K562 (cell line): ENCODE results near the gene USP10. TPM values are rescaled to one million over a fixed set of nuclear protein-coding genes. Genes with fewer than 3 reads are reported as not detected.

ENCODE experiments used
- ASH1L ChIP-seq: fragments of 450-650 bp; IDR thresholded peaks from 2 replicates; pipeline ENCODE4 v1.6.1; 2018; ENCODE audit warnings: borderline replicate concordance, mild to moderate bottlenecking, low read depth; ENCODE audit not compliant: partially characterized antibody
- CBX3 ChIP-seq, 2 experiments: IDR thresholded peaks; 1 replicate in 1 of 2; 2 replicates in 1 of 2; pipeline ENCODE4 v1.6.1; 2012; ENCODE audit warnings: inconsistent platforms in 2 of 2, low read length in 2 of 2, borderline replicate concordance in 1 of 2, control low read depth in 1 of 2
- CREBBP ChIP-seq: IDR thresholded peaks from one replicate; pipeline ENCODE4 v1.6.1; 2012; ENCODE audit warnings: low read depth, mild to moderate bottlenecking, control low read depth, inconsistent platforms, low read length
- ELF2 ChIP-seq: fragments of 250-450 bp; sonication (Bioruptor Pico); IDR thresholded peaks from 2 replicates; pipeline ENCODE4 v1.5.0; 2021; ENCODE audit warnings: mild to moderate bottlenecking
- EP300 ChIP-seq: IDR thresholded peaks from 2 replicates; pipeline ENCODE4 v1.6.1; 2012; ENCODE audit warnings: low read length, improper control_type of control experiment
- EP400 ChIP-seq: fragments of 450-650 bp; IDR thresholded peaks from 2 replicates; pipeline ENCODE4 v1.6.1; 2017; ENCODE audit warnings: antibody characterized with exemption, mild to moderate bottlenecking, moderate library complexity
- FOXM1 ChIP-seq, 2 experiments: fragments of 450-650 bp in 1 of 2; sonication (generic) in 1 of 2; formaldehyde crosslinking in 1 of 2; IDR thresholded peaks; 2 replicates each; pipeline versions ENCODE4 v1.6.1 to v1.9.0; 2017 to 2022; ENCODE audit warnings: low read depth in 2 of 2, mild to moderate bottlenecking in 2 of 2, missing genetic modification reagents in 1 of 2, moderate library complexity in 1 of 2
- KDM1A ChIP-seq, 2 experiments: fragments of 450-650 bp; IDR thresholded peaks; 2 replicates each; pipeline ENCODE4 v1.6.1; 2016; ENCODE audit warnings: mild to moderate bottlenecking in 2 of 2
- POLR2B ChIP-seq: fragments of 450-650 bp; IDR thresholded peaks from 2 replicates; pipeline ENCODE4 v1.6.1; 2018; ENCODE audit warnings: low read depth; ENCODE audit not compliant: partially characterized antibody
- SIN3A ChIP-seq, 2 experiments: fragments of 150-350 bp in 1 of 2; IDR thresholded peaks; 2 replicates each; pipeline ENCODE4 v1.6.1; 2011 to 2016; ENCODE audit warnings: borderline replicate concordance in 2 of 2, low read depth in 2 of 2, low read length in 2 of 2, mild to moderate bottlenecking in 2 of 2, moderate library complexity in 2 of 2; ENCODE audit not compliant: control insufficient read depth in 1 of 2
- ZNF584 ChIP-seq: fragments of 200-800 bp; sonication (Bioruptor generic); IDR thresholded peaks from 2 replicates; pipeline ENCODE4 v1.6.1; 2016; ENCODE audit warnings: low read depth, mild to moderate bottlenecking, missing genetic modification characterization, missing compliant biosample characterization
- ZNF699 ChIP-seq: fragments of 250-450 bp; sonication (Bioruptor Pico); IDR thresholded peaks from 2 replicates; pipeline ENCODE4 v1.8.0; 2021; ENCODE audit warnings: mild to moderate bottlenecking, moderate library complexity; ENCODE audit not compliant: insufficient replicate concordance
- polyA plus RNA-seq, 8 experiments: library from polyadenylated mRNA; depleted of rRNA in 4 of 8; stranded (reverse) in 5 of 8; unstranded in 3 of 8; fragments of >200 nt; fragmentation: Nextera tagmentation in 2 of 8; fragmentation: Illumina TruSeq in 1 of 8; extraction: Ambion mirVana in 2 of 8; extraction: Trizol in 1 of 8; gene quantifications; 2 replicates each; pipeline versions ENCODE4 v1.2.1 to v1.2.3, GENCODE V29; 2011 to 2014; ENCODE audit warnings: inconsistent platforms in 1 of 8, missing spikeins in 1 of 8
- total RNA-seq, 7 experiments: library from RNA; depleted of rRNA in 6 of 7; stranded (reverse); fragments of >200 nt in 6 of 7; fragmentation: Illumina TruSeq in 2 of 7; extraction: Trizol in 2 of 7; gene quantifications; 2 replicates each; pipeline versions ENCODE4 v1.2.1 to v1.2.3, GENCODE V29; 2011 to 2021; ENCODE audit warnings: low replicate concordance in 1 of 7
- TF ChIP-seq, protein P1 (sequence below): sonication (generic); formaldehyde crosslinking; IDR thresholded peaks from 2 replicates; pipeline ENCODE4 v1.8.0; 2023; ENCODE audit warnings: mild to moderate bottlenecking, missing genetic modification reagents
- TF ChIP-seq, protein P2 (sequence below): fragments of 450-650 bp; formaldehyde crosslinking; IDR thresholded peaks from 2 replicates; pipeline ENCODE4 v1.4.0; 2020; ENCODE audit warnings: mild to moderate bottlenecking, moderate library complexity
- TF ChIP-seq, protein P3 (sequence below): fragments of 250-450 bp; sonication (Bioruptor Pico); IDR thresholded peaks from 2 replicates; pipeline ENCODE4 v1.8.0; 2021; ENCODE audit warnings: moderate library complexity, mild to moderate bottlenecking, inconsistent platforms
- TF ChIP-seq, protein P4 (sequence below): sonication (generic); formaldehyde crosslinking; IDR thresholded peaks from 2 replicates; pipeline ENCODE4 v1.8.0; 2023; ENCODE audit warnings: mild to moderate bottlenecking, missing genetic modification reagents
- TF ChIP-seq, protein P5 (sequence below): sonication (generic); formaldehyde crosslinking; IDR thresholded peaks from 2 replicates; pipeline ENCODE4 v1.8.0; 2022; ENCODE audit warnings: mild to moderate bottlenecking, missing genetic modification reagents
- TF ChIP-seq, protein P6 (sequence below): fragments of 200-800 bp; sonication (Bioruptor generic); IDR thresholded peaks from 2 replicates; pipeline ENCODE4 v1.6.1; 2017; ENCODE audit warnings: missing genetic modification characterization, missing compliant biosample characterization

USP10 gene
- total and polyA plus RNA-seq, 9 of the 15 experiments (the other 6 are each of a cell fraction or from before 2014, with no cell fraction given), result 61.7 to 197 (median 116) TPM

DNA sequence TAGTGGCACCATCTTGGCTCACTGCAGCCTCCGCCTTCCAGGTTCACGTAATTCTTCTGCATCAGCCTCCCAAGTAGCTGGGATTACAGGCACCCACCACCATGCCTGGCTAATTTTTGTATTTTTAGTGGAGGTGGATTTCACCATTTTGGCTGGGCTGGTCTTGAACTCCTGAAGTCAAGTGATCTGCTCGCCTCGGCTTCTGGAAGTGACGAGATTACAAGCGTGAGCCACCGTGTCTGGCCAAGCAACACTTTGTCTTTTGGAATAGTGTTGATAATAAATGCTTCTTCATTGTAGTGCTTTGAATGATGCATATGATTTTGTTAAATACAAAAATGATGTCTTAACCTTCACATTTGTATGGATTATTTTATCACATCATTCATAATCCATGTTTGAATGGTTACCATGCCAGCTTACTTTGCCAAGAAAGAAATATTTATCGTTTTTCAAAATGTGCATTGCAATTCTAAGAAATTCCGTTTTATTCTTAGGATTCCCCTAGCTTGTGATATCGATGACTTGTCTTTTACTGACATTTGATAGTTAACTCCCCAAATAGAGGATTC, 29.1 kb downstream of the USP10 start (continued):
- no peak for TF ChIP-seq POLR2B
- TF ChIP-seq, protein P1, sequence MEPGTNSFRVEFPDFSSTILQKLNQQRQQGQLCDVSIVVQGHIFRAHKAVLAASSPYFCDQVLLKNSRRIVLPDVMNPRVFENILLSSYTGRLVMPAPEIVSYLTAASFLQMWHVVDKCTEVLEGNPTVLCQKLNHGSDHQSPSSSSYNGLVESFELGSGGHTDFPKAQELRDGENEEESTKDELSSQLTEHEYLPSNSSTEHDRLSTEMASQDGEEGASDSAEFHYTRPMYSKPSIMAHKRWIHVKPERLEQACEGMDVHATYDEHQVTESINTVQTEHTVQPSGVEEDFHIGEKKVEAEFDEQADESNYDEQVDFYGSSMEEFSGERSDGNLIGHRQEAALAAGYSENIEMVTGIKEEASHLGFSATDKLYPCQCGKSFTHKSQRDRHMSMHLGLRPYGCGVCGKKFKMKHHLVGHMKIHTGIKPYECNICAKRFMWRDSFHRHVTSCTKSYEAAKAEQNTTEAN (CRISPR knock-in tag), result no peak
- TF ChIP-seq, protein P2, sequence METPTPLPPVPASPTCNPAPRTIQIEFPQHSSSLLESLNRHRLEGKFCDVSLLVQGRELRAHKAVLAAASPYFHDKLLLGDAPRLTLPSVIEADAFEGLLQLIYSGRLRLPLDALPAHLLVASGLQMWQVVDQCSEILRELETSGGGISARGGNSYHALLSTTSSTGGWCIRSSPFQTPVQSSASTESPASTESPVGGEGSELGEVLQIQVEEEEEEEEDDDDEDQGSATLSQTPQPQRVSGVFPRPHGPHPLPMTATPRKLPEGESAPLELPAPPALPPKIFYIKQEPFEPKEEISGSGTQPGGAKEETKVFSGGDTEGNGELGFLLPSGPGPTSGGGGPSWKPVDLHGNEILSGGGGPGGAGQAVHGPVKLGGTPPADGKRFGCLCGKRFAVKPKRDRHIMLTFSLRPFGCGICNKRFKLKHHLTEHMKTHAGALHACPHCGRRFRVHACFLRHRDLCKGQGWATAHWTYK (CRISPR knock-in tag), result no peak
- no peak for TF ChIP-seq ASH1L
- no peak for TF ChIP-seq ELF2 (CRISPR knock-in tag)
- TF ChIP-seq, protein P3, sequence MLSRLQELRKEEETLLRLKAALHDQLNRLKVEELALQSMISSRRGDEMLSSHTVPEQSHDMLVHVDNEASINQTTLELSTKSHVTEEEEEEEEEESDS (CRISPR knock-in tag), result no peak
- no peak for TF ChIP-seq FOXM1 (IDR thresholded peaks at IDR 0.05; ENCODE audit: low read depth)
- no peak for TF ChIP-seq FOXM1 (CRISPR knock-in tag; IDR thresholded peaks at IDR 0.05; ENCODE audit: low read depth)
- no peak for TF ChIP-seq SIN3A (IDR thresholded peaks at IDR 0.05; ENCODE audit: borderline replicate concordance in 2 of 2, control insufficient read depth in 1 of 2, low read depth in 2 of 2, low read length in 2 of 2)
- TF ChIP-seq CBX3 (IDR thresholded peaks at IDR 0.05; ENCODE audit: borderline replicate concordance in 1 of 2, low read length in 2 of 2), result no peak
- TF ChIP-seq CREBBP, result no peak
- TF ChIP-seq ZNF584, result no peak
- no peak for TF ChIP-seq ZNF699 (CRISPR knock-in tag)
- no peak for TF ChIP-seq KDM1A (IDR thresholded peaks at IDR 0.05)
- TF ChIP-seq EP400, result peak; percentile 11; the same call in 1 of the 2 replicates
- TF ChIP-seq EP300, result no peak
- TF ChIP-seq, protein P4, sequence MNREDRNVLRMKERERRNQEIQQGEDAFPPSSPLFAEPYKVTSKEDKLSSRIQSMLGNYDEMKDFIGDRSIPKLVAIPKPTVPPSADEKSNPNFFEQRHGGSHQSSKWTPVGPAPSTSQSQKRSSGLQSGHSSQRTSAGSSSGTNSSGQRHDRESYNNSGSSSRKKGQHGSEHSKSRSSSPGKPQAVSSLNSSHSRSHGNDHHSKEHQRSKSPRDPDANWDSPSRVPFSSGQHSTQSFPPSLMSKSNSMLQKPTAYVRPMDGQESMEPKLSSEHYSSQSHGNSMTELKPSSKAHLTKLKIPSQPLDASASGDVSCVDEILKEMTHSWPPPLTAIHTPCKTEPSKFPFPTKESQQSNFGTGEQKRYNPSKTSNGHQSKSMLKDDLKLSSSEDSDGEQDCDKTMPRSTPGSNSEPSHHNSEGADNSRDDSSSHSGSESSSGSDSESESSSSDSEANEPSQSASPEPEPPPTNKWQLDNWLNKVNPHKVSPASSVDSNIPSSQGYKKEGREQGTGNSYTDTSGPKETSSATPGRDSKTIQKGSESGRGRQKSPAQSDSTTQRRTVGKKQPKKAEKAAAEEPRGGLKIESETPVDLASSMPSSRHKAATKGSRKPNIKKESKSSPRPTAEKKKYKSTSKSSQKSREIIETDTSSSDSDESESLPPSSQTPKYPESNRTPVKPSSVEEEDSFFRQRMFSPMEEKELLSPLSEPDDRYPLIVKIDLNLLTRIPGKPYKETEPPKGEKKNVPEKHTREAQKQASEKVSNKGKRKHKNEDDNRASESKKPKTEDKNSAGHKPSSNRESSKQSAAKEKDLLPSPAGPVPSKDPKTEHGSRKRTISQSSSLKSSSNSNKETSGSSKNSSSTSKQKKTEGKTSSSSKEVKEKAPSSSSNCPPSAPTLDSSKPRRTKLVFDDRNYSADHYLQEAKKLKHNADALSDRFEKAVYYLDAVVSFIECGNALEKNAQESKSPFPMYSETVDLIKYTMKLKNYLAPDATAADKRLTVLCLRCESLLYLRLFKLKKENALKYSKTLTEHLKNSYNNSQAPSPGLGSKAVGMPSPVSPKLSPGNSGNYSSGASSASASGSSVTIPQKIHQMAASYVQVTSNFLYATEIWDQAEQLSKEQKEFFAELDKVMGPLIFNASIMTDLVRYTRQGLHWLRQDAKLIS, result peak; percentile 24; the same call in 1 of the 2 replicates
- TF ChIP-seq, protein P5, sequence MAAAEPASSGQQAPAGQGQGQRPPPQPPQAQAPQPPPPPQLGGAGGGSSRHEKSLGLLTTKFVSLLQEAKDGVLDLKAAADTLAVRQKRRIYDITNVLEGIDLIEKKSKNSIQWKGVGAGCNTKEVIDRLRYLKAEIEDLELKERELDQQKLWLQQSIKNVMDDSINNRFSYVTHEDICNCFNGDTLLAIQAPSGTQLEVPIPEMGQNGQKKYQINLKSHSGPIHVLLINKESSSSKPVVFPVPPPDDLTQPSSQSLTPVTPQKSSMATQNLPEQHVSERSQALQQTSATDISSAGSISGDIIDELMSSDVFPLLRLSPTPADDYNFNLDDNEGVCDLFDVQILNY (CRISPR knock-in tag), result no peak
- TF ChIP-seq, protein P6, sequence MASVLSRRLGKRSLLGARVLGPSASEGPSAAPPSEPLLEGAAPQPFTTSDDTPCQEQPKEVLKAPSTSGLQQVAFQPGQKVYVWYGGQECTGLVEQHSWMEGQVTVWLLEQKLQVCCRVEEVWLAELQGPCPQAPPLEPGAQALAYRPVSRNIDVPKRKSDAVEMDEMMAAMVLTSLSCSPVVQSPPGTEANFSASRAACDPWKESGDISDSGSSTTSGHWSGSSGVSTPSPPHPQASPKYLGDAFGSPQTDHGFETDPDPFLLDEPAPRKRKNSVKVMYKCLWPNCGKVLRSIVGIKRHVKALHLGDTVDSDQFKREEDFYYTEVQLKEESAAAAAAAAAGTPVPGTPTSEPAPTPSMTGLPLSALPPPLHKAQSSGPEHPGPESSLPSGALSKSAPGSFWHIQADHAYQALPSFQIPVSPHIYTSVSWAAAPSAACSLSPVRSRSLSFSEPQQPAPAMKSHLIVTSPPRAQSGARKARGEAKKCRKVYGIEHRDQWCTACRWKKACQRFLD (CRISPR knock-in tag), result no peak
